IgD-negative memory B cell (primary cell): Measurements from ENCODE around the gene LY86. TPM values are rescaled to one million over a fixed set of nuclear protein-coding genes. Genes with fewer than 3 reads are reported as not detected.
"Not testable (repeated sequence)": the region's sequence is repeated elsewhere in the genome, so short reads cannot be mapped to it uniquely, and the experiment has no call there.

ENCODE experiments used
- H3K27ac Mint-ChIP-seq, 3 donors: one replicate each; pipeline ENCODE4 v1.8.0; 2020 to 2022; ENCODE audit warnings: mild to moderate bottlenecking in 3 of 3, mixed read lengths in 3 of 3, moderate library complexity in 1 of 3
- H3K27me3 Mint-ChIP-seq: one replicate; pipeline ENCODE4 v1.8.0; 2021; ENCODE audit warnings: mixed read lengths
- H3K36me3 Mint-ChIP-seq: one replicate; pipeline ENCODE4 v1.8.0; 2020; ENCODE audit warnings: mild to moderate bottlenecking, mixed read lengths
- H3K4me1 Mint-ChIP-seq, 3 donors: one replicate each; pipeline ENCODE4 v1.8.0; 2020 to 2022; ENCODE audit warnings: mixed read lengths in 3 of 3, mild to moderate bottlenecking in 1 of 3
- H3K4me3 Mint-ChIP-seq, 4 donors: one replicate each; pipeline ENCODE4 v1.8.0; 2020 to 2022; ENCODE audit warnings: mild to moderate bottlenecking in 4 of 4, mixed read lengths in 4 of 4, moderate library complexity in 3 of 4
- H3K9me3 Mint-ChIP-seq, 3 donors: one replicate each; pipeline ENCODE4 v1.8.0; 2020 to 2021; ENCODE audit warnings: mixed read lengths in 3 of 3, mild to moderate bottlenecking in 1 of 3
- polyA plus RNA-seq: library from polyadenylated mRNA; unstranded; fragments of 300-500 nt; fragmentation: Illumina TruSeq; gene quantifications from one replicate; pipeline ENCODE4 v1.2.3, GENCODE V29; 2021

The LY86 gene
- polyA plus RNA-seq, 1 donor from 2014 or later = 394 TPM

- H3K4me1 Mint-ChIP-seq = peaks cover 7 to 33% (median 17%) of the 10 kb centered on the region in 3 donors
- peak overlapping the region in 2 of 3 donors; percentile 7 to 17 for H3K27ac Mint-ChIP-seq
- H3K9me3 Mint-ChIP-seq = peaks cover 0 to 3% (median 0%) of the 10 kb centered on the region in 3 donors
- H3K27me3 Mint-ChIP-seq = no peaks in the 10 kb centered on the region
- no peak overlapping the region for H3K4me3 Mint-ChIP-seq
- H3K36me3 Mint-ChIP-seq = peaks cover 19% of the 10 kb centered on the region
Observed at GRCh38 chr6:6654599-6655575, 66.4 kb downstream of the LY86 start.

GRCh38 chr6:6655805-6656251 lies 67.3 kb downstream of the LY86 start:
- Mint-ChIP-seq H3K4me3 (no peak overlapping the region), H3K4me1 (peaks cover 8 to 32% (median 18%) of the 10 kb centered on the region in 3 donors), H3K27me3 (no peaks in the 10 kb centered on the region), H3K9me3 (peaks cover 0 to under 1% (median 0%) of the 10 kb centered on the region in 3 donors), H3K36me3 (peaks cover 12% of the 10 kb centered on the region), H3K27ac (peak overlapping the region in 2 of 3 donors; percentile 7 to 17)

- Mint-ChIP-seq H3K27me3 (no peaks in the 10 kb centered on the region), H3K27ac (peak overlapping the region in 2 of 3 donors; percentile 7 to 17), H3K4me1 (peaks cover 8 to 30% (median 18%) of the 10 kb centered on the region in 3 donors), H3K4me3 (no peak overlapping the region), H3K36me3 (peaks cover 11% of the 10 kb centered on the region), H3K9me3 (no peaks in the 10 kb centered on the region)
Observed at GRCh38 chr6:6656287-6656686, 67.8 kb downstream of the LY86 start.

GRCh38 chr6:6657085-6657819 lies 68.7 kb downstream of the LY86 start:
- Mint-ChIP-seq H3K4me1 (peaks cover 8 to 29% (median 18%) of the 10 kb centered on the region in 3 donors), H3K36me3 (peaks cover 11% of the 10 kb centered on the region), H3K27me3 (no peaks in the 10 kb centered on the region), H3K4me3 (no peak overlapping the region), H3K9me3 (no peaks in the 10 kb centered on the region), H3K27ac (peak overlapping the region; percentile 20 to 74 (median 61))

- no peaks in the 10 kb centered on the region for H3K27me3 Mint-ChIP-seq
- H3K4me1 Mint-ChIP-seq = peaks cover 6 to 24% (median 18%) of the 10 kb centered on the region in 3 donors
- no peak overlapping the region for H3K4me3 Mint-ChIP-seq
- peaks cover 11% of the 10 kb centered on the region for H3K36me3 Mint-ChIP-seq
- no peaks in the 10 kb centered on the region for H3K9me3 Mint-ChIP-seq
- peak overlapping the region; percentile 20 to 61 (median 46) for H3K27ac Mint-ChIP-seq
Observed at GRCh38 chr6:6657820-6658217, 69.3 kb downstream of the LY86 start.

- Mint-ChIP-seq H3K4me3 (peak overlapping the region in 3 of 4 donors; percentile 6 to 74 (median 42)), H3K4me1 (peaks cover 6 to 19% (median 18%) of the 10 kb centered on the region in 3 donors), H3K9me3 (no peaks in the 10 kb centered on the region)
Observed at GRCh38 chr6:6659600-6660327, 71.2 kb downstream of the LY86 start.

GRCh38 chr6:6660339-6661045 lies 72.0 kb downstream of the LY86 start:
- H3K4me1 Mint-ChIP-seq = peaks cover 6 to 19% (median 18%) of the 10 kb centered on the region in 3 donors
- H3K27me3 Mint-ChIP-seq = no peaks in the 10 kb centered on the region
- peak overlapping the region in 2 of 3 donors; percentile 51 to 56 for H3K27ac Mint-ChIP-seq
- H3K4me3 Mint-ChIP-seq = no peak overlapping the region
- no peaks in the 10 kb centered on the region for H3K9me3 Mint-ChIP-seq
- H3K36me3 Mint-ChIP-seq = peaks cover 4% of the 10 kb centered on the region

More at GRCh38 chr6:6659600-6660327, 71.2 kb downstream of the LY86 start:
- Mint-ChIP-seq H3K36me3 (peaks cover 6% of the 10 kb centered on the region), H3K27me3 (no peaks in the 10 kb centered on the region), H3K27ac (peak overlapping the region; percentile 56 to 95 (median 76))

GRCh38 chr6:6661191-6661590 lies 72.7 kb downstream of the LY86 start:
- H3K27me3 Mint-ChIP-seq = no peaks in the 10 kb centered on the region
- peaks cover 2% of the 10 kb centered on the region for H3K36me3 Mint-ChIP-seq
- peaks cover 6 to 19% (median 18%) of the 10 kb centered on the region in 3 donors for H3K4me1 Mint-ChIP-seq
- H3K27ac Mint-ChIP-seq = peak overlapping the region in 2 of 3 donors; percentile 24 to 51
- no peak overlapping the region for H3K4me3 Mint-ChIP-seq
- no peaks in the 10 kb centered on the region for H3K9me3 Mint-ChIP-seq

GRCh38 chr6:6661684-6662083 lies 73.2 kb downstream of the LY86 start:
- Mint-ChIP-seq H3K27ac (no peak overlapping the region), H3K36me3 (peaks cover 2% of the 10 kb centered on the region), H3K4me1 (peaks cover 6 to 19% (median 18%) of the 10 kb centered on the region in 3 donors)

GRCh38 chr6:6663421-6664135 lies 75.1 kb downstream of the LY86 start:
- H3K36me3 Mint-ChIP-seq = no peaks in the 10 kb centered on the region
- peaks cover 6 to 19% (median 12%) of the 10 kb centered on the region in 3 donors for H3K4me1 Mint-ChIP-seq
- no peak overlapping the region for H3K4me3 Mint-ChIP-seq
- peaks cover 0 to 2% (median 0%) of the 10 kb centered on the region in 3 donors for H3K9me3 Mint-ChIP-seq
- no peak overlapping the region for H3K27ac Mint-ChIP-seq
- peaks cover 2% of the 10 kb centered on the region for H3K27me3 Mint-ChIP-seq

More at GRCh38 chr6:6661684-6662083, 73.2 kb downstream of the LY86 start:
- Mint-ChIP-seq H3K4me3 (no peak overlapping the region), H3K9me3 (no peaks in the 10 kb centered on the region), H3K27me3 (peaks cover under 1% of the 10 kb centered on the region)

- peaks cover 0 to 2% (median 2%) of the 10 kb centered on the region in 3 donors for H3K9me3 Mint-ChIP-seq
- H3K36me3 Mint-ChIP-seq = peaks cover 3% of the 10 kb centered on the region
- peak overlapping the region in 1 of 3 donors; percentile 39 for H3K27ac Mint-ChIP-seq
- no peak overlapping the region for H3K4me3 Mint-ChIP-seq
- H3K27me3 Mint-ChIP-seq = peaks cover 7% of the 10 kb centered on the region
- peaks cover 0 to 4% (median 1%) of the 10 kb centered on the region in 3 donors for H3K4me1 Mint-ChIP-seq
Observed at GRCh38 chr6:6665555-6666243, 77.2 kb downstream of the LY86 start.

GRCh38 chr6:6670150-6670549 lies 81.6 kb downstream of the LY86 start:
- H3K4me3 Mint-ChIP-seq, H3K27me3 Mint-ChIP-seq, H3K36me3 Mint-ChIP-seq, H3K9me3 Mint-ChIP-seq, H3K4me1 Mint-ChIP-seq: not testable (repeated sequence)
- H3K27ac Mint-ChIP-seq = peak overlapping the region in 1 of 3 donors; percentile 36

- Mint-ChIP-seq H3K36me3 (peaks cover 1% of the 10 kb centered on the region), H3K9me3 (no peaks in the 10 kb centered on the region), H3K27ac (no peak overlapping the region), H3K4me3 (no peak overlapping the region), H3K4me1 (peaks cover 4 to 6% (median 5%) of the 10 kb centered on the region in 3 donors), H3K27me3 (peaks cover 6% of the 10 kb centered on the region)
Observed at GRCh38 chr6:6674872-6675271, 86.4 kb downstream of the LY86 start.
